Coronary artery (tissue), 2 donors: ENCODE measurements around the gene CLNK.

Experiments used
- DNase-seq: peaks from one replicate; pipeline ENCODE4 v3.0.0-alpha.2; 2017; ENCODE audit warnings: low spot score
- H3K27ac ChIP-seq, 2 donors: fragments of 200-600 bp; sonication (generic); one replicate each; pipeline ENCODE4 v1.5.1; 2016 to 2019
- H3K4me3 ChIP-seq: fragments of 200-600 bp; sonication (generic); 2 replicates; pipeline ENCODE4 v1.5.1; 2016; ENCODE audit warnings: mild to moderate bottlenecking, moderate library complexity
- TF ChIP-seq, protein P1 (sequence below): fragments of 200-600 bp; sonication (generic); IDR thresholded peaks from one replicate; pipeline ENCODE4 v1.5.1; 2019; ENCODE audit warnings: antibody characterized with exemption

CLNK gene

DNA sequence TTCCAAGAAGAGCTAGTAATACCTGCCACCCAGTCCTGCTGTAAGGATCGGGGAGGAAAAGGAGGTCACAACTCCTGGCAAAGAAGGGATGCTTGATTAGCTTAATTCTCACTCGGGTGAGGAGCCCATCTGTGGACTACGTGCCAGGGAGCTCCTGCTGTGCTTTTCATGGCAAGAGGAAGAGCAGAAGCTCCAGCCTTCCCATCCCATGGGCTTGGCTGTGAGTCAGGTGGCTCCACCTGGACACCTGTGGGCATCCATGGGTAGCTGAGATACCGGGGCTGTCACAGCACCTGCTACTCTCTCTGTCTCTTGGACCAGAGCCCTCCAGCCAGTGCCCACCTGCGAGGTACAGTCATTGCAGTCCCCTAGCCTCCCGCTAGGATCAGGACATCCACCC lies 18.0 kb downstream of the CLNK start:
- H3K27ac ChIP-seq, result no peak overlapping the region
- no peak overlapping the region for H3K4me3 ChIP-seq
- TF ChIP-seq, protein P1, sequence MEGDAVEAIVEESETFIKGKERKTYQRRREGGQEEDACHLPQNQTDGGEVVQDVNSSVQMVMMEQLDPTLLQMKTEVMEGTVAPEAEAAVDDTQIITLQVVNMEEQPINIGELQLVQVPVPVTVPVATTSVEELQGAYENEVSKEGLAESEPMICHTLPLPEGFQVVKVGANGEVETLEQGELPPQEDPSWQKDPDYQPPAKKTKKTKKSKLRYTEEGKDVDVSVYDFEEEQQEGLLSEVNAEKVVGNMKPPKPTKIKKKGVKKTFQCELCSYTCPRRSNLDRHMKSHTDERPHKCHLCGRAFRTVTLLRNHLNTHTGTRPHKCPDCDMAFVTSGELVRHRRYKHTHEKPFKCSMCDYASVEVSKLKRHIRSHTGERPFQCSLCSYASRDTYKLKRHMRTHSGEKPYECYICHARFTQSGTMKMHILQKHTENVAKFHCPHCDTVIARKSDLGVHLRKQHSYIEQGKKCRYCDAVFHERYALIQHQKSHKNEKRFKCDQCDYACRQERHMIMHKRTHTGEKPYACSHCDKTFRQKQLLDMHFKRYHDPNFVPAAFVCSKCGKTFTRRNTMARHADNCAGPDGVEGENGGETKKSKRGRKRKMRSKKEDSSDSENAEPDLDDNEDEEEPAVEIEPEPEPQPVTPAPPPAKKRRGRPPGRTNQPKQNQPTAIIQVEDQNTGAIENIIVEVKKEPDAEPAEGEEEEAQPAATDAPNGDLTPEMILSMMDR, result no peak
- no peak for DNase-seq

DNA sequence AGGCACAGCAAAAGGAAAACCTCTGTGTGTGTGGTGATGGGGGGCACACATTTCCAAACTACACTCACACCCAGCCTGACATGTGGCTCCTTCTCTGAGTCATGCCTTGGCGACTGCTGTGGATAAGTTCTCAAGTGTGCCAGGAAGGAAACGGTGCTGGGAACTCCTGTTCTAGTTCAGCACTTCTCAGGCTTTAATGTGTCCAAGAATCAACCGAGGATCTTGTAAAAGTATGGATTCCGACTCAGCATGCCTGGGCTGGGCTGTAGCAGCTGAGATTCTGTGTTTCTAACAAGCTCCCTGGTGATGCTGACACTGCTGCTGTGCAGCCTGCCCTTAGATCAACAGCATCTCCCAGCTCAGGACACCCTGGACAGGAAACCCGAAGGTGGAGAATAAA lies 20.2 kb downstream of the CLNK start:
- TF ChIP-seq, protein P1, result no peak
- Histone ChIP-seq H3K27ac (no peak overlapping the region), H3K4me3 (no peak overlapping the region)
- no peak for DNase-seq

DNA sequence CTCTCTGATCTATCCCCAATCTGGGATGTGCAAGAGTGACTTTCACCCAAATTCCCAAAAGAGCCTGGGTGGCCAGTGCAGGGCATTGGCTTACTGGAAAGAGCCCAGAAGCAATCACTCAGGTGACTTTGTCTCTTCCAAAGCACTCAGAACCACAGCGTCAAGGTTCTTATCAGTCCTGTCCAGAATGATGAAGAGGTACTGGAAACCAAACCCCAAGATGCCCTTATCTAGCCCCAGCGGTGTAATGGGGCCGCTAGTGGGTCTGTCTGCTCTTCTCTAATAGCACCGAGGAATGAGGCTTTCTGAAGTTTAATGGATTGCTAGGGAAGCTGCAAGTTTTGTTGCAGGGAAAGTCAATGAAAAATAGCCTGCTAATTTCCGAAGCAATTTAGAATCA lies 21.6 kb downstream of the CLNK start:
- H3K4me3 ChIP-seq, result no peak overlapping the region
- no peak overlapping the region for H3K27ac ChIP-seq
- TF ChIP-seq, protein P1, result no peak
- DNase-seq, result no peak

DNA sequence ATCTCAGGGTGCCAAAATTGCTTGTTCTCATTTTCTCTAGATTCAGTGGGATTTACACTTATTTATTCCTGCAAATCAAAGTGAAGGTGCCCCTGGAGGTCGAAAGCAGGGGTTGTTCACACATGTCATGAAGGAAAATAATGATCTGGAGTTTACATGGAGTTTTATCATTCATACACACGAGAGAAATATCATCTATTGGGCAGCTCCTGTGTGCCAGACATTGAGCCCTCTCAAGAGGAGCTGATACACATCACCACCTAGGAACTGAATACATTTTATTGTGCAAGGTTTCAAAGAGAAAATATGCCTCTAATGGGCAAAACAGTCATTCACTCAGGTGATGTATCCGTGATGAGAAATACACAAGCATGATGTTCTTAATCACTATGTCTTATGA lies 23.5 kb downstream of the CLNK start:
- TF ChIP-seq, protein P1, result no peak
- DNase-seq, result no peak
- Histone ChIP-seq H3K4me3 (no peak overlapping the region), H3K27ac (no peak overlapping the region)

DNA sequence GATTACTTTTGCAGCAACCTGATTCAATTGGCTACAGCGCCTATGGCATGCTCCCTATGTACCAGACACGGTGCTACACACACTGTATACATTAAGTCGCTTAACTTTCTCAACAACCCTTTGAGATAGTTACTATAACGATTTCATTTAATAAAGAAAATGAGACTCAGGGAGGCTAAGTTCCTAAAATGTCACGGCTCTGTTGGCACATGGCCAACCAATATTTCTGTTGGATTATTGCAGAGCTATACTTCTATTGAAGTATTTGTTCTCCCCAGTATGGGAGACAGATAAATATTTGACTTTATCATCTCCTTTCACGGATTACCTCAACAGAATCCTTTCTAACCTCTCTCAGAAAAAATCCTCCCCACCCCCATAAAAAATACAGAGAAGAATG lies 25.3 kb downstream of the CLNK start:
- TF ChIP-seq, protein P1, result no peak
- Histone ChIP-seq H3K4me3 (no peak overlapping the region), H3K27ac (no peak overlapping the region)
- no peak for DNase-seq

DNA sequence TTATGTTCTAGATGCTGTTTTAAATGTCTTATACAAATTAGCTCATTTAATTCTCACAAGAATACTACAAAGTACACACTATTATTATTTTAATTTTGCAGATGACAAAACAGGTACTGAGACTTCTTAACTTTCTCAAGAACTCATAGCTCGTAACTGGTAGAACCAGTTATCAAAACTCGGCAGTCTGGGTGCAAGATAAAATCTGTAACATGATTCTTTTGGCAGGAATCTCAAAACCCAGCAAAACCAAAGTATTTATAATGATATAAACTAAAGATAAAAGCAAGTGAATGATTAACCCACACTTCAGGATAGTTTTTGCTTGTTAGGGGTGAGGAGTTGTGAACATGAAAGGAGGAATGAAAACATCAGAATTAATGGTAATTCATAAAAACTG lies 27.6 kb downstream of the CLNK start:
- Histone ChIP-seq H3K4me3 (no peak overlapping the region), H3K27ac (no peak overlapping the region)
- TF ChIP-seq, protein P1, result no peak
- DNase-seq, result no peak

DNA sequence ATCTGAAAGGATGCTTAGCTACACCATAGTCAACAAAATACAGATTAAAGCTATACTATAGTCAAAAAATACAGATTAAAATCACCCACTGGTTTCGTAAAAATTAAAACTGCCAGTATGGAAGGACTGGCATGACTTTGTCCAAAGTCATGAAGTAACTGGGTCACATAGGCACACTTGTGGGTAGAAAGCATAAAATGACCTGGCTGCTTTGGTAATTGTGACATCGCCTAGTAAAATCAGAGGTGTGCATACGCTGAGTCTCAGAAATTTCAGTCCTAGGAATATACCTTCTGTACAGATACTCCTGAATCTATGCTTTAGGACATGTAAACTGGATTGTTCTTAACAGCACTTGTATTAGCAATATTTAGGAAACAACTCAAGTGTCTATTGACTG lies 28.1 kb downstream of the CLNK start:
- H3K27ac ChIP-seq, result no peak overlapping the region
- TF ChIP-seq, protein P1, result no peak
- DNase-seq, result no peak

More for the DNA sequence above, 28.1 kb downstream of the CLNK start:
- H3K4me3 ChIP-seq, result no peak overlapping the region
